Measurements from ENCODE around the gene PAQR9. TPM values are rescaled to one million over a fixed set of nuclear protein-coding genes. Genes with fewer than 3 reads are reported as not detected.

PAQR9 gene
- total and polyA plus RNA-seq, 9 of the 15 experiments (the other 6 are each of a cell fraction or from before 2014, with no cell fraction given) = 0.04 to 0.58 (median 0.22) TPM

DNA sequence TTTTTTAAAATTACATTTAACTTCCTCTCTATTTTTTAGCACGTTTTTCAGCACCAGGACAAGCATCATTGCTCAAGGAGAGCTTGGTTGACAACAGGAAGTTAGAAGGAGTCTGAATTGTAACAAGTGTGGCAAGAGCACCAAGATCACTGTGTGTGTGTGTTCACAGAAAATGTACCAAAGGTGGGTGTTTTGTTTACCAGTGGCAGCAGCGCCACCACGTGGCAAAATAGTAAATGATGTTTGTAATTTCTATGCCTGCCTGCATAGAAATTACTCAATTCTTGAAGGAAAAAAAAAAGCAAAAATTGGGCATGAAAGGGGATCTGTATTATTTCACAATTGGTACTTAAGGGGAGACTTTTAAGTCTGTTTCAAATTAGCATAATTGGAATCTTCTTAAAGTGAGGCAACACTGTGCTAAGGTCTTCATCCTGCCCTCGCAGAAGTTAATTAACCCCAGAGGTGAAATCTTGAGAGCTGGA lies 30.5 kb upstream of the PAQR9 start:
- DNase-seq (ENCODE audit: extremely low read depth in 1 of 4, low spot score in 3 of 4) (peak; percentile 55 to 85 (median 63)), ATAC-seq (peak; percentile 74), FAIRE-seq (peak; percentile 90)
- in situ Hi-C loops (cut with MboI) = loop anchor here (5.0 kb wide), 2 partner anchors 172 to 407 kb away; no protein-coding TSS in a partner anchor
- intact Hi-C loops (cut with micrococcal nuclease) = loop anchor here (1.0 to 10.0 kb wide), 6 partner anchors 65 to 972 kb away; partner anchors contain the start of gene XRN1
- Histone ChIP-seq H3K9ac (ENCODE audit: insufficient read depth in 1 of 2, low read depth in 2 of 2, low read length in 2 of 2) (no peak overlapping the region), H4K20me1 (replicated peaks; ENCODE audit: control insufficient read depth, insufficient read depth, low read length) (no peaks in the 10 kb centered on the region), H3K79me2 (ENCODE audit: control insufficient read depth, insufficient read depth, low read length) (peaks cover 1% of the 10 kb centered on the region; the same call in 1 of the 3 replicates), H3K4me2 (ENCODE audit: insufficient read depth, low read length) (no peak overlapping the region), H3K4me1 (replicated peaks in 1 of 2; ENCODE audit: control insufficient read depth in 2 of 2, insufficient read depth in 2 of 2, low read length in 2 of 2) (peaks cover 8 to 22% of the 10 kb centered on the region in 2 experiments; a peak in 3 of 5 replicates), H3K36me3 (ENCODE audit: control insufficient read depth, insufficient read depth, low read length) (no peaks in the 10 kb centered on the region), H3K27me3 (ENCODE audit: control insufficient read depth in 2 of 2, insufficient read depth in 2 of 2, low read length in 2 of 2) (no peaks in the 10 kb centered on the region), H3K4me3 (no peak overlapping the region), H2AFZ (ENCODE audit: low read depth, low read length) (peak overlapping the region; percentile 1; the same call in 1 of the 2 replicates), H3K27ac (ENCODE audit: extremely low read depth, low read depth, low read length) (no peak overlapping the region), H3K9me3 (replicated peaks; ENCODE audit: control insufficient read depth, insufficient read depth, low read depth, low read length) (no peaks in the 10 kb centered on the region), H3K9me1 (ENCODE audit: control insufficient read depth, insufficient read depth, low read length) (no peaks in the 10 kb centered on the region)
- BruUV-seq (replicated peaks) = no TSS peak
- ChIA-PET POLR2A (no interaction called here), CTCF (ENCODE audit: low intra/inter-chr PET ratio) (interaction anchor here (0.6 to 2.9 kb wide), 8 partner anchors 18 to 868 kb away, joined by 3 to 20 read pairs (median 4); no protein-coding TSS in a partner anchor)
- 21% methylated on average over 4 of the region's 4 CpGs for WGBS (ENCODE audit: insufficient coverage, low coverage, missing lambda C conversion rate)
- TF ChIP-seq ZNF146 (CRISPR knock-in tag; IDR thresholded peaks at IDR 0.05; ENCODE audit: unreplicated experiment) = no peak
- 0 out of 4 replicates have a peak, but pooled peaks have one; percentile 22 to 27 for TF ChIP-seq FOXK2 (conservative IDR thresholded peaks at IDR 0.05 in 1 of 2, IDR thresholded peaks at IDR 0.05 in 1 of 2; ENCODE audit: low read depth in 2 of 2)
- no peak for TF ChIP-seq STAT5B (CRISPR knock-in tag; IDR thresholded peaks at IDR 0.05)
- TF ChIP-seq CEBPG (CRISPR knock-in tag; IDR thresholded peaks at IDR 0.05) = no peak
- TF ChIP-seq CEBPG (tag; conservative IDR thresholded peaks at IDR 0.05 in 1 of 2, IDR thresholded peaks at IDR 0.05 in 1 of 2) = peak; percentile 75 to 78
- TF ChIP-seq ZNF668 (CRISPR knock-in tag; IDR thresholded peaks at IDR 0.05) = no peak
- TF ChIP-seq ZNF263 (CRISPR knock-in tag; IDR thresholded peaks at IDR 0.05; ENCODE audit: borderline replicate concordance) = no peak
- no peak for TF ChIP-seq E4F1 (CRISPR knock-in tag; IDR thresholded peaks at IDR 0.05; ENCODE audit: borderline replicate concordance)
- TF ChIP-seq TCFL5 (CRISPR knock-in tag; conservative IDR thresholded peaks at IDR 0.05) = no peak
- no peak for TF ChIP-seq ZNF133 (CRISPR knock-in tag; IDR thresholded peaks at IDR 0.05)
- TF ChIP-seq STAG1 (CRISPR knock-in tag; IDR thresholded peaks at IDR 0.05; ENCODE audit: borderline replicate concordance) = peak; percentile 71; the same call in 1 of the 2 replicates
- TF ChIP-seq, protein P1, sequence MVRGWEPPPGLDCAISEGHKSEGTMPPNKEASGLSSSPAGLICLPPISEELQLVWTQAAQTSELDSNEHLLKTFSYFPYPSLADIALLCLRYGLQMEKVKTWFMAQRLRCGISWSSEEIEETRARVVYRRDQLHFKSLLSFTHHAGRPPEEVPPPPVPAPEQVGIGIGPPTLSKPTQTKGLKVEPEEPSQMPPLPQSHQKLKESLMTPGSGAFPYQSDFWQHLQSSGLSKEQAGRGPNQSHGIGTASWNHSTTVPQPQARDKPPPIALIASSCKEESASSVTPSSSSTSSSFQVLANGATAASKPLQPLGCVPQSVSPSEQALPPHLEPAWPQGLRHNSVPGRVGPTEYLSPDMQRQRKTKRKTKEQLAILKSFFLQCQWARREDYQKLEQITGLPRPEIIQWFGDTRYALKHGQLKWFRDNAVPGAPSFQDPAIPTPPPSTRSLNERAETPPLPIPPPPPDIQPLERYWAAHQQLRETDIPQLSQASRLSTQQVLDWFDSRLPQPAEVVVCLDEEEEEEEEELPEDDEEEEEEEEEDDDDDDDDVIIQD (CRISPR knock-in tag; IDR thresholded peaks at IDR 0.05) = no peak
- no peak for TF ChIP-seq ZFP1 (CRISPR knock-in tag; IDR thresholded peaks at IDR 0.05)
- TF ChIP-seq ARID1B (IDR thresholded peaks at IDR 0.05) = no peak
- TF ChIP-seq ETV6 (IDR thresholded peaks at IDR 0.05; ENCODE audit: borderline replicate concordance in 1 of 2, low read depth in 2 of 2, low read length in 1 of 2) = no peak
- no peak for TF ChIP-seq ETV6 (CRISPR knock-in tag; IDR thresholded peaks at IDR 0.05; ENCODE audit: borderline replicate concordance)
- no peak for TF ChIP-seq ZNF75A (CRISPR knock-in tag; IDR thresholded peaks at IDR 0.05)
- TF ChIP-seq SMARCC2 (IDR thresholded peaks at IDR 0.05; ENCODE audit: low read depth) = no peak
- no peak for TF ChIP-seq SRSF1 (IDR thresholded peaks at IDR 0.05; ENCODE audit: low read depth, low read length)
- TF ChIP-seq EZH2 (IDR thresholded peaks at IDR 0.05; ENCODE audit: borderline replicate concordance, low read depth, low read length) = no peak
- TF ChIP-seq XRCC3 (IDR thresholded peaks at IDR 0.05) = no peak

All from K562 (cell line).